GM12801 (cell line): Measurements from ENCODE around the gene HPCAL1.

Source experiments
- TF ChIP-seq, protein P1 (sequence below): IDR thresholded peaks from one replicate; pipeline ENCODE4 v1.5.1; 2011; ENCODE audit warnings: control low read depth; ENCODE audit not compliant: insufficient read length; ENCODE audit errors: extremely low read depth

The HPCAL1 gene

GRCh38 chr2:10449838-10450691 is 147.4 kb downstream of the HPCAL1 start:
- TF ChIP-seq, protein P1, sequence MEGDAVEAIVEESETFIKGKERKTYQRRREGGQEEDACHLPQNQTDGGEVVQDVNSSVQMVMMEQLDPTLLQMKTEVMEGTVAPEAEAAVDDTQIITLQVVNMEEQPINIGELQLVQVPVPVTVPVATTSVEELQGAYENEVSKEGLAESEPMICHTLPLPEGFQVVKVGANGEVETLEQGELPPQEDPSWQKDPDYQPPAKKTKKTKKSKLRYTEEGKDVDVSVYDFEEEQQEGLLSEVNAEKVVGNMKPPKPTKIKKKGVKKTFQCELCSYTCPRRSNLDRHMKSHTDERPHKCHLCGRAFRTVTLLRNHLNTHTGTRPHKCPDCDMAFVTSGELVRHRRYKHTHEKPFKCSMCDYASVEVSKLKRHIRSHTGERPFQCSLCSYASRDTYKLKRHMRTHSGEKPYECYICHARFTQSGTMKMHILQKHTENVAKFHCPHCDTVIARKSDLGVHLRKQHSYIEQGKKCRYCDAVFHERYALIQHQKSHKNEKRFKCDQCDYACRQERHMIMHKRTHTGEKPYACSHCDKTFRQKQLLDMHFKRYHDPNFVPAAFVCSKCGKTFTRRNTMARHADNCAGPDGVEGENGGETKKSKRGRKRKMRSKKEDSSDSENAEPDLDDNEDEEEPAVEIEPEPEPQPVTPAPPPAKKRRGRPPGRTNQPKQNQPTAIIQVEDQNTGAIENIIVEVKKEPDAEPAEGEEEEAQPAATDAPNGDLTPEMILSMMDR: no peak

GRCh38 chr2:10451819-10452218 is 149.1 kb downstream of the HPCAL1 start:
- TF ChIP-seq, protein P1: no peak

- TF ChIP-seq, protein P1: no peak
Measured at GRCh38 chr2:10452312-10452711, 149.6 kb downstream of the HPCAL1 start.

GRCh38 chr2:10452956-10453904 is 150.5 kb downstream of the HPCAL1 start:
- TF ChIP-seq, protein P1: no peak

GRCh38 chr2:10453905-10454298 is 151.2 kb downstream of the HPCAL1 start:
- TF ChIP-seq, protein P1: no peak

DNA sequence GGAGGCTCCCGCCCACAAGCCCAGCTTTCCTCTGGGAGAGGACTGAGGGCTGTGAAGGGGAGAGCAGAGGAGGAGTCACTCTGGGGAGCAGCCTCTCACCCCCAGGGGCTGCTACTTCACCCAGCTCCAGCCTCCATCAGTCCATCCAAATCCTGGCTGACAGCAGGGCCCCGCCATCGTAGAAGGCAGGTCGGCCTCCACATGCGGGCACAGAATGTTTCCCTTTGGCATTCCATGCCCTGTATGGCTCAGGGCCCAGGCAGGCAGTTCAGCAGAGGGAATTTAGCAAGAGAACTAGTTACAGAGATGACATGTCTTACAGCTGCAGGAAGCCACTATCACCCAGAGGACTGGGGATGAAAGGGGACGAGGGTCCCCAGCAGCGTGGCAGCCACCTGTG is 151.8 kb downstream of the HPCAL1 start:
- TF ChIP-seq, protein P1: no peak

GRCh38 chr2:10457846-10458598 is 155.3 kb downstream of the HPCAL1 start:
- TF ChIP-seq, protein P1: no peak
